ENCODE data around the gene CCDC167.

Gene CCDC167

GRCh38 chr6:37543361-37543760 lies 43.7 kb upstream of the CCDC167 start:
- no peak for DNase-seq (ENCODE audit: low read depth, low spot score)
- Histone ChIP-seq H3K27me3 (ENCODE audit: insufficient read depth, insufficient read length) (peaks cover 4% of the 10 kb centered on the region), H3K9ac (ENCODE audit: insufficient read length, low read depth) (no peak overlapping the region), H3K36me3 (ENCODE audit: insufficient read depth, insufficient read length, low read length) (no peaks in the 10 kb centered on the region), H3K4me1 (ENCODE audit: insufficient read depth, insufficient read length) (peaks cover 14% of the 10 kb centered on the region), H3K9me3 (ENCODE audit: insufficient read depth, low read length) (no peaks in the 10 kb centered on the region), H3K4me3 (ENCODE audit: insufficient read length, low read depth) (no peak overlapping the region)
- TF ChIP-seq YY1 (IDR thresholded peaks at IDR 0.05; ENCODE audit: insufficient read depth, insufficient read length) (no peak), SUZ12 (IDR thresholded peaks at IDR 0.05; ENCODE audit: extremely low read depth, insufficient read depth, insufficient read length) (no peak), ZNF274 (IDR thresholded peaks at IDR 0.05; ENCODE audit: low read depth, low read length) (no peak)

GRCh38 chr6:37541346-37541745 lies 41.7 kb upstream of the CCDC167 start:
- Histone ChIP-seq H3K9me3 (ENCODE audit: insufficient read depth, low read length) (no peaks in the 10 kb centered on the region), H3K4me3 (ENCODE audit: insufficient read length, low read depth) (no peak overlapping the region), H3K27me3 (ENCODE audit: insufficient read depth, insufficient read length) (peaks cover 24% of the 10 kb centered on the region), H3K4me1 (ENCODE audit: insufficient read depth, insufficient read length) (peaks cover 6% of the 10 kb centered on the region), H3K36me3 (ENCODE audit: insufficient read depth, insufficient read length, low read length) (no peaks in the 10 kb centered on the region), H3K9ac (ENCODE audit: insufficient read length, low read depth) (no peak overlapping the region)
- no peak for DNase-seq (ENCODE audit: low read depth, low spot score)
- TF ChIP-seq YY1 (IDR thresholded peaks at IDR 0.05; ENCODE audit: insufficient read depth, insufficient read length) (no peak), SUZ12 (IDR thresholded peaks at IDR 0.05; ENCODE audit: extremely low read depth, insufficient read depth, insufficient read length) (no peak), ZNF274 (IDR thresholded peaks at IDR 0.05; ENCODE audit: low read depth, low read length) (no peak)

- H3K4me1 ChIP-seq (ENCODE audit: insufficient read depth, insufficient read length): peaks cover 2% of the 10 kb centered on the region
- no peak for DNase-seq (ENCODE audit: low read depth, low spot score)
- TF ChIP-seq ZNF274 (IDR thresholded peaks at IDR 0.05; ENCODE audit: low read depth, low read length): no peak
- TF ChIP-seq YY1 (IDR thresholded peaks at IDR 0.05; ENCODE audit: insufficient read depth, insufficient read length): no peak
- TF ChIP-seq SUZ12 (IDR thresholded peaks at IDR 0.05; ENCODE audit: extremely low read depth, insufficient read depth, insufficient read length): no peak
- H3K9me3 ChIP-seq (ENCODE audit: insufficient read depth, low read length): no peaks in the 10 kb centered on the region
- H3K4me3 ChIP-seq (ENCODE audit: insufficient read length, low read depth): no peak overlapping the region
- peaks cover 33% of the 10 kb centered on the region for H3K27me3 ChIP-seq (ENCODE audit: insufficient read depth, insufficient read length)
- no peaks in the 10 kb centered on the region for H3K36me3 ChIP-seq (ENCODE audit: insufficient read depth, insufficient read length, low read length)
- H3K9ac ChIP-seq (ENCODE audit: insufficient read length, low read depth): no peak overlapping the region
These were observed 40.7 kb upstream of the CCDC167 start for GRCh38 chr6:37540390-37540789.

DNA sequence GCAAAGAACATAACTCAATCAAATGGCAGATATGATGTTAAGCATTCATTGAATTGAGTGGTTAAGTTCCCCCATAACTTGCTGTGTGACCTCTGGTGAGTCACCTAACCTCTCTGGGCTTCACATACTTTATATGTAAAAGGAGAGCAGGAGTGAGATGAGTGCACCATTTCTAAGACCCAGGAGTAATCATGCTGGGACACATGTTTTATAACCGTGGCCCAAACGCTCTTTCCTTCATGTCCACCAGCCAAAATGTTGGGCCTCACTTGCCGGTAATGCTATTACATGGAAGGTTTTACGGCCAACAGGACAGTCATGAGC lies 40.3 kb upstream of the CCDC167 start:
- Histone ChIP-seq H3K4me3 (ENCODE audit: insufficient read length, low read depth) (no peak overlapping the region), H3K9ac (ENCODE audit: insufficient read length, low read depth) (no peak overlapping the region), H3K36me3 (ENCODE audit: insufficient read depth, insufficient read length, low read length) (no peaks in the 10 kb centered on the region), H3K4me1 (ENCODE audit: insufficient read depth, insufficient read length) (peaks cover 1% of the 10 kb centered on the region), H3K27me3 (ENCODE audit: insufficient read depth, insufficient read length) (peaks cover 37% of the 10 kb centered on the region), H3K9me3 (ENCODE audit: insufficient read depth, low read length) (no peaks in the 10 kb centered on the region)
- TF ChIP-seq ZNF274 (IDR thresholded peaks at IDR 0.05; ENCODE audit: low read depth, low read length) (no peak), SUZ12 (IDR thresholded peaks at IDR 0.05; ENCODE audit: extremely low read depth, insufficient read depth, insufficient read length) (no peak), YY1 (IDR thresholded peaks at IDR 0.05; ENCODE audit: insufficient read depth, insufficient read length) (no peak)
- no peak for DNase-seq (ENCODE audit: low read depth, low spot score)

DNA sequence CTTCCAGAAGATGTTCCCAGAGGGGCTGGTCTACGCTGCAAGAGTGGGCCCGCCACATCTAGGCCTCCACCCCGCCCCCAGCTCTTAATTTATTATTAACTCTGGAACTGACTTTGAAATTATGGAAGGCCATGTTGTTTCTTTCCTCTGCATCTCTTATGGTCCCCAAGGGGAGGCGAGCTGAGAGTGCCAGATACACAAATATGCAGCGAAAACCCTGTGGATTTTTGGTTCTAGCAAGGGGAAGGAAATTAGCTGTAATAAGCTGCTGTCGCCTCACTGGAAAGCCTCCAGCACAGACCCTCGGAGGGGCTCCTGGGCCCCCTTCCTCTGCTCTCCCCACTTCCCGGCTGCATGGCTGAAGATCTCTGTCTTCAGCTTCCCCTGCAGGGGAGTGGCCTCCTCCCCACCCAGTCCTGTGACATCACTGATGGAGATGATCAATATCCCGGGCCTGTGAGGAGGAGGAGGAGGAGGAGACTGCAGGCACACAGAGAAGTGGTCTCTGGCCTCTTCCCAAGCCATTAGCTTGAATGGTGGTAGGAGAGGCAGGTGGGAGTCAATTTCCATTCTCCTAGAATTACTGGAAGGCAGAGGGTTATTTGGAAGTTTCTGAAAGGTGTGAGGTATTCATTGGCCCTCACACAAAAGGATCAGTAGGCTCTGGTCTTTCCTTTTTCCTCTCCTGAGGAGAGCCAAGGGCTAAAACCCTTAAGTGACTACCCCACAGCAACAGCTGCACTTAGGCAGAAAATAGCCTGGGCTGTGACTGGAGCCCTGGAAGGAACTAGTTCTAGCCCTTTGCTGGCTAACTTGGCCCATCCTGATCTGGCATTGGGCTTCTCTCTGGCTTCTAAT lies 39.7 kb upstream of the CCDC167 start:
- peaks cover 1% of the 10 kb centered on the region for H3K4me1 ChIP-seq (ENCODE audit: insufficient read depth, insufficient read length)
- no peak overlapping the region for H3K4me3 ChIP-seq (ENCODE audit: insufficient read length, low read depth)
- TF ChIP-seq YY1 (IDR thresholded peaks at IDR 0.05; ENCODE audit: insufficient read depth, insufficient read length) (no peak), ZNF274 (IDR thresholded peaks at IDR 0.05; ENCODE audit: low read depth, low read length) (no peak), SUZ12 (IDR thresholded peaks at IDR 0.05; ENCODE audit: extremely low read depth, insufficient read depth, insufficient read length) (no peak)
- no peak overlapping the region for H3K9ac ChIP-seq (ENCODE audit: insufficient read length, low read depth)
- no peak for DNase-seq (ENCODE audit: low read depth, low spot score)
- peaks cover 43% of the 10 kb centered on the region for H3K27me3 ChIP-seq (ENCODE audit: insufficient read depth, insufficient read length)
- H3K36me3 ChIP-seq (ENCODE audit: insufficient read depth, insufficient read length, low read length): no peaks in the 10 kb centered on the region
- no peaks in the 10 kb centered on the region for H3K9me3 ChIP-seq (ENCODE audit: insufficient read depth, low read length)

DNA sequence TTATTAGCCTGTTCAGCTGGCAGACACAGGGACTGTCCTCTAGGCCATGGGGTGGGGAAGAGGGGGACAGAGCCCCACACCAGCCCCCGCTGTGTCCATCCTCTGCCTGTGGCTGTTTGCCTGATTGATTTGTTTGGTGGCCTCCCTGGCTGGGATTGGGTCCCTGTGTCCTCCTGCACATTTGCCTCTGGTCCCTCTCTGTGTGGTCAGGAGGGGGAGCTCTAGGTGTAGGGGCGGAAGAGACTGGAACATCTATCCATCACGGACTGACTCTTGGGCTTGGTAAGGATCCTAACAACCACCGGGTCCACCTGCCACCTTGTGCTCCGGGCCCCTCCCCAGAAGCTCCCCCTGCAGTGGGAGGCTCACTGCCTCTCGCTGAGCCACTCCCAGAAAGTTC lies 38.4 kb upstream of the CCDC167 start:
- TF ChIP-seq SUZ12 (IDR thresholded peaks at IDR 0.05; ENCODE audit: extremely low read depth, insufficient read depth, insufficient read length) (no peak), ZNF274 (IDR thresholded peaks at IDR 0.05; ENCODE audit: low read depth, low read length) (no peak), YY1 (IDR thresholded peaks at IDR 0.05; ENCODE audit: insufficient read depth, insufficient read length) (no peak)

DNA sequence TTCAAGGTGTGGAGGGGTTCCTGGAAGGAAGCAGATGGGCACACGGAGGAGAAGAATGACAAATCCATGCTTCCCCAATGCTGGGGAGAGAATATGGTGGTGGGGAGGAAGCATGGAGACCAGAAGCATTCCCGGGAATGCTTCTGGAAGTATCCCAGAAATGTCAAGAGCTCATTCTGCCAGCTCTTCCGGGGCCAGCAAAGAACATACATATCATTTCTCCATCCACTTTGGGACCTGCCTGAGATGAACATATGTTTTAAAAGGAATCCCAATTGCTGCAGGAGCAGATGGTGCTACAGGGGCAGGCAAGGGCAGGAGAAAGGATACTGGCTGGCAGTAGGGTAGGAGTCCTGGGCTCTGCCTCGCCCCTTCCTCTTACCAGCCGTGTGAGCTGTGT lies 37.9 kb upstream of the CCDC167 start:
- no peak for DNase-seq (ENCODE audit: low read depth, low spot score)
- Histone ChIP-seq H3K9ac (ENCODE audit: insufficient read length, low read depth) (no peak overlapping the region), H3K36me3 (ENCODE audit: insufficient read depth, insufficient read length, low read length) (no peaks in the 10 kb centered on the region), H3K27me3 (ENCODE audit: insufficient read depth, insufficient read length) (peaks cover 62% of the 10 kb centered on the region), H3K4me1 (ENCODE audit: insufficient read depth, insufficient read length) (peaks cover 1% of the 10 kb centered on the region), H3K4me3 (ENCODE audit: insufficient read length, low read depth) (no peak overlapping the region), H3K9me3 (ENCODE audit: insufficient read depth, low read length) (no peaks in the 10 kb centered on the region)
- TF ChIP-seq ZNF274 (IDR thresholded peaks at IDR 0.05; ENCODE audit: low read depth, low read length): no peak
- TF ChIP-seq YY1 (IDR thresholded peaks at IDR 0.05; ENCODE audit: insufficient read depth, insufficient read length): no peak
- TF ChIP-seq SUZ12 (IDR thresholded peaks at IDR 0.05; ENCODE audit: extremely low read depth, insufficient read depth, insufficient read length): no peak

More for the DNA sequence above, 38.4 kb upstream of the CCDC167 start:
- Histone ChIP-seq H3K36me3 (ENCODE audit: insufficient read depth, insufficient read length, low read length) (no peaks in the 10 kb centered on the region), H3K4me3 (ENCODE audit: insufficient read length, low read depth) (no peak overlapping the region), H3K9ac (ENCODE audit: insufficient read length, low read depth) (no peak overlapping the region), H3K4me1 (ENCODE audit: insufficient read depth, insufficient read length) (peaks cover 1% of the 10 kb centered on the region), H3K9me3 (ENCODE audit: insufficient read depth, low read length) (no peaks in the 10 kb centered on the region), H3K27me3 (ENCODE audit: insufficient read depth, insufficient read length) (peaks cover 56% of the 10 kb centered on the region)
- no peak for DNase-seq (ENCODE audit: low read depth, low spot score)

All from NT2/D1 (cell line).